ENCODE data around the gene OR2F2. TPM values are rescaled to one million over a fixed set of nuclear protein-coding genes. Genes with fewer than 3 reads are reported as not detected.
A peak's percentile ranks its signal among the peaks of the same experiment; 100 is the strongest.

Gene OR2F2
- total RNA-seq, 1 donor from 2014 or later, result not detected

DNA sequence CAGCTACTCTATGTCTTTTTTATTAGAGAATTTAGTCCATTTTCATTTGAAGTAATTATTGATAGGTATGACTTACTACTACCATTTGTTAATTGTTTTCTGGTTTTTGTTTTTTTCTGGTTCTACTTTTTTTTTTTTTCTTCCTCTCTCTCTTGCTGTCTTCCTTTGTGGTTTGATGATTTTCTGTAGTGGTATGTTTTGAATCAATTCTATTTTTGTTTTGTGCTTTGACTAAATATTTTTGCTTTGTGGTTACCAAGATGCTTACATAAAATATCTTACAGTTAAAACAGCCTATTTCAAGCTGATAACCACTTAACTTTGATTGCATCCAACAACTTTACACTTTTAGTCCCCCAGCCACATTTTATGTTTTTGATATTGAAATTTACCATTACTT, 3.3 kb upstream of the OR2F2 start:
- H3K27ac Mint-ChIP-seq (ENCODE audit: unreplicated experiment), result no peak overlapping the region
- H3K36me3 Mint-ChIP-seq (ENCODE audit: low read depth, unreplicated experiment), result peaks cover 1% of the 10 kb centered on the region
- TF ChIP-seq, protein P1, sequence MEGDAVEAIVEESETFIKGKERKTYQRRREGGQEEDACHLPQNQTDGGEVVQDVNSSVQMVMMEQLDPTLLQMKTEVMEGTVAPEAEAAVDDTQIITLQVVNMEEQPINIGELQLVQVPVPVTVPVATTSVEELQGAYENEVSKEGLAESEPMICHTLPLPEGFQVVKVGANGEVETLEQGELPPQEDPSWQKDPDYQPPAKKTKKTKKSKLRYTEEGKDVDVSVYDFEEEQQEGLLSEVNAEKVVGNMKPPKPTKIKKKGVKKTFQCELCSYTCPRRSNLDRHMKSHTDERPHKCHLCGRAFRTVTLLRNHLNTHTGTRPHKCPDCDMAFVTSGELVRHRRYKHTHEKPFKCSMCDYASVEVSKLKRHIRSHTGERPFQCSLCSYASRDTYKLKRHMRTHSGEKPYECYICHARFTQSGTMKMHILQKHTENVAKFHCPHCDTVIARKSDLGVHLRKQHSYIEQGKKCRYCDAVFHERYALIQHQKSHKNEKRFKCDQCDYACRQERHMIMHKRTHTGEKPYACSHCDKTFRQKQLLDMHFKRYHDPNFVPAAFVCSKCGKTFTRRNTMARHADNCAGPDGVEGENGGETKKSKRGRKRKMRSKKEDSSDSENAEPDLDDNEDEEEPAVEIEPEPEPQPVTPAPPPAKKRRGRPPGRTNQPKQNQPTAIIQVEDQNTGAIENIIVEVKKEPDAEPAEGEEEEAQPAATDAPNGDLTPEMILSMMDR (IDR thresholded peaks at IDR 0.05; ENCODE audit: insufficient read depth, low read depth, low read length), result no peak
- TF ChIP-seq EZH2 (IDR thresholded peaks at IDR 0.05; ENCODE audit: insufficient read depth, low read length), result no peak
- Histone ChIP-seq H2AFZ (ENCODE audit: low read depth, low read length) (no peak overlapping the region), H3K4me1 (ENCODE audit: insufficient read depth, low read length) (no peaks in the 10 kb centered on the region), H3K9ac (ENCODE audit: low read length) (no peak overlapping the region), H3K9me3 (ENCODE audit: insufficient read depth, low read depth, low read length) (peaks cover 5% of the 10 kb centered on the region), H3K27me3 (ENCODE audit: insufficient read depth, low read length) (no peaks in the 10 kb centered on the region), H3K4me3 (ENCODE audit: insufficient read depth, low read depth, low read length) (no peak overlapping the region), H3K36me3 (ENCODE audit: insufficient read depth, low read length) (no peaks in the 10 kb centered on the region), H3K79me2 (ENCODE audit: insufficient read depth, low read length) (no peaks in the 10 kb centered on the region), H4K20me1 (ENCODE audit: insufficient read depth, low read length) (no peaks in the 10 kb centered on the region), H3K4me2 (ENCODE audit: low read length) (no peak overlapping the region), H3K27ac (ENCODE audit: low read depth, low read length) (no peak overlapping the region)
- no peak overlapping the region for H3K4me3 Mint-ChIP-seq (ENCODE audit: unreplicated experiment)
- H3K4me1 Mint-ChIP-seq (ENCODE audit: low read depth, unreplicated experiment), result peaks cover 23% of the 10 kb centered on the region
- H3K27me3 Mint-ChIP-seq (ENCODE audit: low read depth, unreplicated experiment), result no peaks in the 10 kb centered on the region
- no peak for FAIRE-seq
- no peak for DNase-seq (ENCODE audit: low read depth)
- H3K9me3 Mint-ChIP-seq (ENCODE audit: unreplicated experiment), result no peaks in the 10 kb centered on the region

DNA sequence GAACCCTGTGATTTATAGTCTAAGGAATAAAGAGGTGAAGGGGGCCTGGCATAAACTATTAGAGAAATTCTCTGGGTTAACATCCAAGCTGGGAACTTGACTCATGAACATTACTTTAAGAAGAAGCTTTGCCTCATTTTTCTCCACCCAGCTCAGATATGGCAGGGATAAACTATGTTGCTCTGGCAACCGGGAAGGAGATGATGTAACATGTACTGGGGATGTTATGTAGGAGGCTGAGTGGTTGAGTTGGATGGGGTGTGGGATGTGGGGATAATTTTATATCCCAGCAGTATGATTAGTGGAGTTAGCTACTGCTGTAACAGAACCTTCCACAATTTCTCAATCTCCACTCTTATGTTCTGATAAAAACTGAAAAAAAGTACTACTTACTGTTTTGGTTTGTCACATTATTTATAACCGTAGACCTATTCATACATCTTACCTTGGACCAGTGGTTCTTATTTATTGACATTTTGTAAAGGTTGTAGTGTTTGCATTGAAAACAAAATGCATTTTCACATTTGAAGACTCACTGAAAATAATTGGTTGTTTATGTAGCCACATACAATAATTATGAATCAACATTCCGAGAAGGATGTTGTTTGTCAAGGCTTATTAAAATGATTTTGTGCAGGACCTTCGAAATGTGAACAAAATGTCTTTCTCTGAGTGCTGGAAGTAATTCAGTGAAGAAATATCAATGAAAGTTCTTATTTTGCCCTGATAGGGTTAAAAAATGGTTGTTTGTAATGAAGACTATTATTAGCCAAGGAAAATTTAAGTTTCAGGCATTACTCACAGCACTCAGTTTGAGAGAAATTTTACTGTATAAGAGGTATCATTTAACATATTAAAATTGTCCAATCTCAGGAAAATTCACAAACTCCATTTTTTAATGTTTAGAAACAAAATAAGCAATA, 1.3 kb downstream of the OR2F2 start:
- H3K27ac Mint-ChIP-seq (ENCODE audit: unreplicated experiment), result peak overlapping the region; percentile 72
- H3K27ac ChIP-seq (ENCODE audit: low read depth, low read length), result no peak overlapping the region
- no peak overlapping the region for H3K9ac ChIP-seq (ENCODE audit: low read length)
- no peaks in the 10 kb centered on the region for H4K20me1 ChIP-seq (ENCODE audit: insufficient read depth, low read length)
- H2AFZ ChIP-seq (ENCODE audit: low read depth, low read length), result no peak overlapping the region
- H3K4me1 ChIP-seq (ENCODE audit: insufficient read depth, low read length), result no peaks in the 10 kb centered on the region
- TF ChIP-seq, protein P1 (IDR thresholded peaks at IDR 0.05; ENCODE audit: insufficient read depth, low read depth, low read length), result no peak
- no peak for TF ChIP-seq EZH2 (IDR thresholded peaks at IDR 0.05; ENCODE audit: insufficient read depth, low read length)
- H3K9me3 Mint-ChIP-seq (ENCODE audit: unreplicated experiment), result no peaks in the 10 kb centered on the region
- H3K36me3 Mint-ChIP-seq (ENCODE audit: low read depth, unreplicated experiment), result peaks cover 1% of the 10 kb centered on the region
- H3K4me3 Mint-ChIP-seq (ENCODE audit: unreplicated experiment), result no peak overlapping the region
- no peak overlapping the region for H3K4me2 ChIP-seq (ENCODE audit: low read length)
- FAIRE-seq (no peak), DNase-seq (ENCODE audit: low read depth) (peak; percentile 38)
- H3K79me2 ChIP-seq (ENCODE audit: insufficient read depth, low read length), result no peaks in the 10 kb centered on the region
- H3K36me3 ChIP-seq (ENCODE audit: insufficient read depth, low read length), result no peaks in the 10 kb centered on the region
- H3K9me3 ChIP-seq (ENCODE audit: insufficient read depth, low read depth, low read length), result peaks cover 5% of the 10 kb centered on the region
- H3K27me3 ChIP-seq (ENCODE audit: insufficient read depth, low read length), result no peaks in the 10 kb centered on the region
- H3K27me3 Mint-ChIP-seq (ENCODE audit: low read depth, unreplicated experiment), result no peaks in the 10 kb centered on the region
- H3K4me1 Mint-ChIP-seq (ENCODE audit: low read depth, unreplicated experiment), result peaks cover 16% of the 10 kb centered on the region
- no peak overlapping the region for H3K4me3 ChIP-seq (ENCODE audit: insufficient read depth, low read depth, low read length)
